Nephron progenitor cell (in vitro differentiated cells): ENCODE measurements around the gene DGKD.
"Not testable (repeated sequence)": the region's sequence is repeated elsewhere in the genome, so short reads cannot be mapped to it uniquely, and the experiment has no call there.

Experiments used
- DNase-seq: peaks from one replicate; pipeline ENCODE4 v3.0.0; 2021
- H3K27ac Mint-ChIP-seq: 2 replicates; pipeline ENCODE4 v1.8.0; 2021; ENCODE audit warnings: mild to moderate bottlenecking, moderate library complexity, mixed read lengths
- H3K27me3 Mint-ChIP-seq: 2 replicates; pipeline ENCODE4 v1.8.0; 2021; ENCODE audit warnings: mild to moderate bottlenecking, low read depth, mixed read lengths; ENCODE audit not compliant: poor library complexity
- H3K36me3 Mint-ChIP-seq: 2 replicates; pipeline ENCODE4 v1.8.0; 2021; ENCODE audit warnings: low read depth, mixed read lengths
- H3K4me1 Mint-ChIP-seq: 2 replicates; pipeline ENCODE4 v1.8.0; 2021; ENCODE audit warnings: mixed read lengths
- H3K4me3 Mint-ChIP-seq: 2 replicates; pipeline ENCODE4 v1.8.0; 2021; ENCODE audit warnings: mild to moderate bottlenecking, moderate library complexity, mixed read lengths
- H3K9me3 Mint-ChIP-seq: 2 replicates; pipeline ENCODE4 v1.8.0; 2021; ENCODE audit warnings: mild to moderate bottlenecking, moderate library complexity, mixed read lengths
- TF ChIP-seq, protein P1 (sequence below): fragments of 200-600 bp; sonication (generic); IDR thresholded peaks from 2 replicates; pipeline ENCODE4 v1.5.0; 2021; ENCODE audit warnings: antibody characterized with exemption

DGKD gene

DNA sequence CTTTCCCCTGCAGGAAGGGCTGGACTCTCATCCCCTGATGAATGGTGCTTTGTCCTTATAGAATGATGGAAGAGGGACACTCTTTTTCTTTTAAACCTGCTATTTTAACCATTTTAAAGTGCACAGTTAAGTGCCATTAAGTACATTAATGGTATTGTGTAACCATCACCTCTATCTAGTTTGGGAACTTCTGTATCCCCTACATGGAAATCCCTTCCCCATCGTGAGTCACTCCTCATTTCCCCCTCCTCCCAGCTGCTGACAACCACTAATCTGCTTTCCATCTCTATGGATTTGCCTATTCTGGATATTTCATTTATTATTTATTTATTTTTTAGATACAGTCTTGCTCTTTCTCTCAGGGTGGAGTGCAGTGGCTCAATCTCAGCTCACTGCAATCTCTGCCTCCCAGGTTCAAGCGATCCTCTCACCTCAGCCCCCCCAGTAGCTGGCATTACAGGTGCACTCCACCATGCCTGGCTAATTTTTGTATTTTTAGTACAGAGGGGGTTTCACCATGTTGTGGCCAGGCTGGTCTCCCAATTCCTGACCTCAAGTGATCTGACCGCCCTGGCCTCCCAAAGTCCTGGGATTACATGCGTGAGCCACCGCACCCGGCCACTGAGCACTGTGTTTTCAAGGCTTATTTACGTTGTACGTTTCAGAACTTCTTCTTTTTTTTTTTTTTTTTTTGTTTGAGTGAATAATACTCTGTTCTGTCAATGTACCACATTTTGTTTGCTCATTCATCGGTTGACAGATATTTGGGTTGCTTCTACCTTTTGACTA lies 15.8 kb downstream of the DGKD start:
- DNase-seq = no peak
- Mint-ChIP-seq H3K9me3 (no peaks in the 10 kb centered on the region), H3K27ac (no peak overlapping the region), H3K36me3 (peaks cover 39% of the 10 kb centered on the region), H3K4me3 (no peak overlapping the region), H3K4me1 (peaks cover 20% of the 10 kb centered on the region), H3K27me3 (peaks cover 9% of the 10 kb centered on the region)
- TF ChIP-seq, protein P1, sequence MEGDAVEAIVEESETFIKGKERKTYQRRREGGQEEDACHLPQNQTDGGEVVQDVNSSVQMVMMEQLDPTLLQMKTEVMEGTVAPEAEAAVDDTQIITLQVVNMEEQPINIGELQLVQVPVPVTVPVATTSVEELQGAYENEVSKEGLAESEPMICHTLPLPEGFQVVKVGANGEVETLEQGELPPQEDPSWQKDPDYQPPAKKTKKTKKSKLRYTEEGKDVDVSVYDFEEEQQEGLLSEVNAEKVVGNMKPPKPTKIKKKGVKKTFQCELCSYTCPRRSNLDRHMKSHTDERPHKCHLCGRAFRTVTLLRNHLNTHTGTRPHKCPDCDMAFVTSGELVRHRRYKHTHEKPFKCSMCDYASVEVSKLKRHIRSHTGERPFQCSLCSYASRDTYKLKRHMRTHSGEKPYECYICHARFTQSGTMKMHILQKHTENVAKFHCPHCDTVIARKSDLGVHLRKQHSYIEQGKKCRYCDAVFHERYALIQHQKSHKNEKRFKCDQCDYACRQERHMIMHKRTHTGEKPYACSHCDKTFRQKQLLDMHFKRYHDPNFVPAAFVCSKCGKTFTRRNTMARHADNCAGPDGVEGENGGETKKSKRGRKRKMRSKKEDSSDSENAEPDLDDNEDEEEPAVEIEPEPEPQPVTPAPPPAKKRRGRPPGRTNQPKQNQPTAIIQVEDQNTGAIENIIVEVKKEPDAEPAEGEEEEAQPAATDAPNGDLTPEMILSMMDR = no peak

GRCh38 chr2:233371641-233372040 lies 17.3 kb downstream of the DGKD start:
- no peak overlapping the region for H3K4me3 Mint-ChIP-seq
- no peak overlapping the region for H3K27ac Mint-ChIP-seq
- H3K9me3 Mint-ChIP-seq = no peaks in the 10 kb centered on the region
- H3K27me3 Mint-ChIP-seq = peaks cover 6% of the 10 kb centered on the region
- H3K4me1 Mint-ChIP-seq = peaks cover 24% of the 10 kb centered on the region
- DNase-seq = no peak
- H3K36me3 Mint-ChIP-seq = peaks cover 39% of the 10 kb centered on the region
- TF ChIP-seq, protein P1 = no peak

GRCh38 chr2:233372855-233373254 lies 18.6 kb downstream of the DGKD start:
- TF ChIP-seq, protein P1 = no peak
- DNase-seq = no peak
- peaks cover 39% of the 10 kb centered on the region for H3K36me3 Mint-ChIP-seq
- peaks cover 1% of the 10 kb centered on the region for H3K27me3 Mint-ChIP-seq
- no peak overlapping the region for H3K27ac Mint-ChIP-seq
- peaks cover 24% of the 10 kb centered on the region for H3K4me1 Mint-ChIP-seq
- H3K4me3 Mint-ChIP-seq = no peak overlapping the region
- no peaks in the 10 kb centered on the region for H3K9me3 Mint-ChIP-seq

DNA sequence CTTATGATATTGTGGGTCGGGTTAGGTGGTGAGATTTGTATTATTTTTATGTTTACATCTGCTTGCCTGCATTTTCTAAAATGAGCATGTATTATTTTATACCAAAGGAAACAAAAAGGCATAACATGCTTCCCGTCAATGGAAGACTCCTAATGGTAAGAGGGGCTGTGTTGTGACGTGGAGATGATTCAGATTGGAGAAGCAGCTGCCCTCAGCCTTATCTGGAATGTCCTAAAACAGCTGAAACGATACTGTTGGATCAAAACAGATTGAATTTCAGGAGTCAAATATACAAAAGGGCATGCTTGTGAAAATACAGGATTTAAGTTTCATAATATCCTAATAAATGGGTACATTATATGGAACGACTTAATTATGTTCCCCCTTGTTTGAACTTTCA lies 19.0 kb downstream of the DGKD start:
- peaks cover 39% of the 10 kb centered on the region for H3K36me3 Mint-ChIP-seq
- TF ChIP-seq, protein P1 = no peak

DNA sequence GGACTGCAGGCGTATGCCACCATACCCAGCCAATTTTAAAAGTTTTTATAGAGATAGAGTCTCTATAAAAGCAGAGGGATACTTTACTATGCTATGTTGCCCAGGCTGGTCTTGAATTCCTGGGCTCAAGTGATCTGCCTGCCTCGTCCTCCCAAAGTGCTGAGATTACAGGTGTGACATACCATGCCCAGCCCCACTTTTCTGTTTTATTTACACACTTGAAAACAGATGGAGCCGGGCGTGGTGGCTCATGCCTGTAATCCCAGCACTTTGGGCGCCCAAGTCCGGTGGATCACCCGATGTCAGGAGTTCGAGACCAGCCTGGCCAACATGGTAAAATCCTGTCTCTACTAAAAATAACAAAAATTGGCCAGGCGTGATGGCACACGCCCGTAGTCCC lies 20.5 kb downstream of the DGKD start:
- H3K9me3 Mint-ChIP-seq, H3K27ac Mint-ChIP-seq, H3K4me3 Mint-ChIP-seq, H3K27me3 Mint-ChIP-seq, DNase-seq: not testable (repeated sequence)
- H3K4me1 Mint-ChIP-seq = peaks cover 24% of the 10 kb centered on the region
- peaks cover 51% of the 10 kb centered on the region for H3K36me3 Mint-ChIP-seq

More for the DNA sequence above, 19.0 kb downstream of the DGKD start:
- Mint-ChIP-seq H3K4me1 (peaks cover 24% of the 10 kb centered on the region), H3K9me3 (no peaks in the 10 kb centered on the region), H3K27me3 (no peaks in the 10 kb centered on the region), H3K27ac (no peak overlapping the region), H3K4me3 (no peak overlapping the region)
- DNase-seq = no peak

DNA sequence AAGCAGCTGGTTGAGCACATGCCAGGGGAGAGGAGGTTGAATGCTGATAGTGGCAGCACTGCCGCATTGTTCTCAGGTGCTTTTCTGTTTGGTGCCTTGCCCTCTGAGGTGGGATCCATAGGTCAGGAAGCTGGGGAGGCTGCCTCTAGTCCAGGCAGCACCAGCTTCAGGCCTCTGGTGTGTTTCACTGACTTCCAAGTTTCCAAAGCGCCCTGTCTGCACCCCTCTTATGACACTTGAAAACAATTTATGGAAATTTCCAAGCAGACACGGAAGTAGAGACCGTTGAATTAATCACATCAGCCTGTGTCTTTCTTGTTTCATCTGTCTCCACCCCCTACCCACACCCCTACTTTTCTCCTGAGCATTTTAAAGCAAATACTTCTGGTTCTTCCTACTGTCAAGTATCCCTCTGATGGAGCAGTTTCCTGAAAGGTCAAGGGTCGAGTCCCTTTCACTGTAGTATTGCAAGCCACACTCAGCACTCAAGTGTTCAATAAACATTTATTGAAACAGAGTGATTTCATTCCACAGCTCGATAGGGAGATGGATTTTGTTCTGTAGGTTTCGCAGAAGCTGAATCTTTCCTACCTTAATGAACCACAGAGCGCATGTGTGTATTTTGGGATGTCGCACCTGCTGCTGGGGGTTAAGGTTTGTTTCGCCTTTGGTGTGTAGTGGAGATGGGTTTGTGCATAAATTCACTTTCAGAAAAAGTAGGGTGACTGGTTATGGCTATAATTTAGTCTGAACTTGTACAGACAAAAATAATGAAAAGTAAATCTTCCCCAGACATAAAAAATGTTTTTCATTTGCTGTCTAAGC lies 21.4 kb downstream of the DGKD start:
- H3K4me1 Mint-ChIP-seq = peaks cover 27% of the 10 kb centered on the region
- peaks cover 54% of the 10 kb centered on the region for H3K36me3 Mint-ChIP-seq
- no peaks in the 10 kb centered on the region for H3K27me3 Mint-ChIP-seq
- H3K4me3 Mint-ChIP-seq = no peak overlapping the region
- no peak for DNase-seq
- peak overlapping the region; percentile 10 for H3K27ac Mint-ChIP-seq
- H3K9me3 Mint-ChIP-seq = no peaks in the 10 kb centered on the region
- TF ChIP-seq, protein P1 = no peak
